ENCODE measurements around the gene SSB.

DNA sequence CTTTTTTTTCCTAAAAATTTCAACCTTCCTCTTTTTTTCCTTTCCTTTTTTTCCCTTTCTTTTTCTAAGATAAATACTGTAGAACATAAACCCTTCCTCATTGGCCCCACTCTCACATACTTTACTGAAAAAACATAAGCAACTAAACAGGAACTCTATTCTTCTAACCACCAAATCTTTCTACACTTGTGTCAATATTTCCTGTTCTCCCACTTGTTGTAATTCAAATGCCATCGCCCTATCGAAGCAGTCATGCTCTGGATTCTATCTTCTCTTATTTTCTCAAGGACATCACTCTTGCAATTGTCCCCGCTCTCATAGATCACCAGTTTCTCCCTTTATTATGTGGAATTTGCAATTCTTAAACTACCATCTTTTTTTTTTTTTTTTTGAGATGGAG, 20.2 kb upstream of the SSB start:
- TF ChIP-seq, protein P1, sequence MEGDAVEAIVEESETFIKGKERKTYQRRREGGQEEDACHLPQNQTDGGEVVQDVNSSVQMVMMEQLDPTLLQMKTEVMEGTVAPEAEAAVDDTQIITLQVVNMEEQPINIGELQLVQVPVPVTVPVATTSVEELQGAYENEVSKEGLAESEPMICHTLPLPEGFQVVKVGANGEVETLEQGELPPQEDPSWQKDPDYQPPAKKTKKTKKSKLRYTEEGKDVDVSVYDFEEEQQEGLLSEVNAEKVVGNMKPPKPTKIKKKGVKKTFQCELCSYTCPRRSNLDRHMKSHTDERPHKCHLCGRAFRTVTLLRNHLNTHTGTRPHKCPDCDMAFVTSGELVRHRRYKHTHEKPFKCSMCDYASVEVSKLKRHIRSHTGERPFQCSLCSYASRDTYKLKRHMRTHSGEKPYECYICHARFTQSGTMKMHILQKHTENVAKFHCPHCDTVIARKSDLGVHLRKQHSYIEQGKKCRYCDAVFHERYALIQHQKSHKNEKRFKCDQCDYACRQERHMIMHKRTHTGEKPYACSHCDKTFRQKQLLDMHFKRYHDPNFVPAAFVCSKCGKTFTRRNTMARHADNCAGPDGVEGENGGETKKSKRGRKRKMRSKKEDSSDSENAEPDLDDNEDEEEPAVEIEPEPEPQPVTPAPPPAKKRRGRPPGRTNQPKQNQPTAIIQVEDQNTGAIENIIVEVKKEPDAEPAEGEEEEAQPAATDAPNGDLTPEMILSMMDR (IDR thresholded peaks at IDR 0.05), result no peak
- no peak for TF ChIP-seq EZH2 (IDR thresholded peaks at IDR 0.05; ENCODE audit: borderline replicate concordance, insufficient read depth, low read depth, low read length, poor library complexity, severe bottlenecking)

Measured in B cell (primary cell).